Thyroid gland (tissue), 4 donors: ENCODE data around the gene HSPB2. TPM values are rescaled to one million over a fixed set of nuclear protein-coding genes. Genes with fewer than 3 reads are reported as not detected.
A peak's percentile ranks its signal among the peaks of the same experiment; 100 is the strongest.

ENCODE experiments used
- DNase-seq, 2 donors: peaks; one replicate each; pipeline ENCODE4 v3.0.0-alpha.2; 2019
- H3K27ac ChIP-seq, 3 donors: fragments of 200-600 bp; sonication (generic); 1 replicate in 2 of 3; 2 replicates in 1 of 3; pipeline ENCODE4 v1.5.1; 2016 to 2019; ENCODE audit warnings: mild to moderate bottlenecking in 1 of 3, moderate library complexity in 1 of 3
- H3K27me3 ChIP-seq: fragments of 200-600 bp; sonication (generic); one replicate; pipeline ENCODE4 v1.5.1; 2019
- H3K36me3 ChIP-seq, 2 donors: fragments of 200-600 bp; sonication (generic); one replicate each; pipeline ENCODE4 v1.5.1; 2016 to 2019
- H3K4me1 ChIP-seq, 2 donors: fragments of 200-600 bp; sonication (generic); one replicate each; pipeline ENCODE4 v1.5.1; 2017 to 2019
- H3K4me3 ChIP-seq, 3 donors: fragments of 200-600 bp; sonication (generic); replicated peaks in 1 of 3; 1 replicate in 2 of 3; 2 replicates in 1 of 3; pipeline ENCODE4 v1.5.1; 2016; ENCODE audit warnings: mild to moderate bottlenecking in 1 of 3
- H3K9me3 ChIP-seq: fragments of 200-600 bp; sonication (generic); one replicate; pipeline ENCODE4 v1.5.1; 2017
- POLR2A ChIP-seq, 2 donors: fragments of 450-650 bp; IDR thresholded peaks; one replicate each; pipeline ENCODE4 v1.6.1; 2017; ENCODE audit warnings: antibody characterized with exemption in 2 of 2, mild to moderate bottlenecking in 2 of 2, moderate library complexity in 1 of 2
- WGBS, 2 donors: methylation state at CpG; one replicate each; pipeline ENCODE4 v1.1.5; 2017; 5-methylcytosine and 5-hydroxymethylcytosine counted together
- intact Hi-C: fragments of 100-400 bp; cut with DNase I; formaldehyde crosslinking; loops from one replicate; pipeline ENCODE4 v1.15.1; 2023
- total RNA-seq, 4 donors: library from RNA; depleted of rRNA; stranded (reverse); fragments of >200 nt; gene quantifications; one replicate each; pipeline ENCODE4 v1.2.3, GENCODE V29; 2016
- TF ChIP-seq, protein P1 (sequence below), 6 experiments: fragments of 200-600 bp in 3 of 6; fragments of 450-650 bp in 3 of 6; sonication (generic) in 3 of 6; IDR thresholded peaks; one replicate each; pipeline ENCODE4 v1.5.1; 2016 to 2019; ENCODE audit warnings: antibody characterized with exemption in 6 of 6, mild to moderate bottlenecking in 2 of 6, inconsistent platforms in 1 of 6, moderate library complexity in 1 of 6

Gene HSPB2
- total RNA-seq, 4 donors from 2014 or later = 0.22 TPM; not detected in 3

DNA sequence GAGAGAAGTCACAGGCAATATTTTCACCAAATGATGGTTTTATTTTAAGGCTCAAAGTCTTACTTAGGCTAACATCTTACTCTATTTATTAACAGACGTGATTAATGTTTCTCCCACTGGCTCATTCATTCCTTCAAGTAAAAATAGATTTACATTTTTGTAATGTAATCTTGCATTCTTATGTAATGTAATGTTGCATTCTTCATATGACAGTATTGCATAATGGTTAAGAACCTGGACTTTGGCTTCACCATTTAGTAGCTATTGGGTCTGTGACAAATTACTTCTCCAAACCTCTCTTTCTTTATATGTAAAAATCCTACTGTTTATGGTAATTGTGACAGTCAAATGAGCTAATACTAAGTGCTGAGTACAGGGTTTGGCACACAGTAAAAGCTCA lies 21.3 kb downstream of the HSPB2 start:
- Histone ChIP-seq H3K4me3 (no peak overlapping the region), H3K4me1 (peaks cover 24 to 46% of the 10 kb centered on the region in 2 donors), H3K9me3 (no peaks in the 10 kb centered on the region), H3K27me3 (no peaks in the 10 kb centered on the region), H3K27ac (peak overlapping the region in 2 of 3 donors; percentile 86 to 91), H3K36me3 (no peaks in the 10 kb centered on the region)
- WGBS, 2 donors = 86 to 89% methylated on average over 1 of the region's 1 CpG
- TF ChIP-seq, protein P1, sequence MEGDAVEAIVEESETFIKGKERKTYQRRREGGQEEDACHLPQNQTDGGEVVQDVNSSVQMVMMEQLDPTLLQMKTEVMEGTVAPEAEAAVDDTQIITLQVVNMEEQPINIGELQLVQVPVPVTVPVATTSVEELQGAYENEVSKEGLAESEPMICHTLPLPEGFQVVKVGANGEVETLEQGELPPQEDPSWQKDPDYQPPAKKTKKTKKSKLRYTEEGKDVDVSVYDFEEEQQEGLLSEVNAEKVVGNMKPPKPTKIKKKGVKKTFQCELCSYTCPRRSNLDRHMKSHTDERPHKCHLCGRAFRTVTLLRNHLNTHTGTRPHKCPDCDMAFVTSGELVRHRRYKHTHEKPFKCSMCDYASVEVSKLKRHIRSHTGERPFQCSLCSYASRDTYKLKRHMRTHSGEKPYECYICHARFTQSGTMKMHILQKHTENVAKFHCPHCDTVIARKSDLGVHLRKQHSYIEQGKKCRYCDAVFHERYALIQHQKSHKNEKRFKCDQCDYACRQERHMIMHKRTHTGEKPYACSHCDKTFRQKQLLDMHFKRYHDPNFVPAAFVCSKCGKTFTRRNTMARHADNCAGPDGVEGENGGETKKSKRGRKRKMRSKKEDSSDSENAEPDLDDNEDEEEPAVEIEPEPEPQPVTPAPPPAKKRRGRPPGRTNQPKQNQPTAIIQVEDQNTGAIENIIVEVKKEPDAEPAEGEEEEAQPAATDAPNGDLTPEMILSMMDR (IDR thresholded peaks at IDR 0.05) = no peak
- TF ChIP-seq POLR2A (IDR thresholded peaks at IDR 0.05) = no peak
- DNase-seq = no peak
- intact Hi-C loops = no loop called here

DNA sequence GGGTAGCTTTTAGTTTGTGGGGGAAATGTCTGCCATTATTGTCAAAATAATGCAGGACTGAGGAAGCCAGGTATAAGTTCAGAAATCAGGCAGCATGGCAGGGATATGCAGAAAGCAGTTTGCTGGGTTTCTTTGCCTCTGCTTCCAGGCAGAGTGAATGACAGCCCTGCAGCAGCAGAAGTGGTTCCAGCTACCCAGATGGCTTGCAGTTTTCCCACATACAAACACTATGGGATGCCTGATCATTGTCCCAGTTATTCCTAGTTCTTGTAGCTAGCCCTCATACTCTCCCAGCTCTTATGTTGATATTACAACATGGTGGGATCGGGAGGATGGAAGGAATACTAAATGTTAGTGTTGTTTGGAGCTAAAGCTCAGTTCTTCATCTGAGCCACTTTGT lies 21.8 kb downstream of the HSPB2 start:
- peaks cover 24 to 48% of the 10 kb centered on the region in 2 donors for H3K4me1 ChIP-seq
- no peak for DNase-seq

DNA sequence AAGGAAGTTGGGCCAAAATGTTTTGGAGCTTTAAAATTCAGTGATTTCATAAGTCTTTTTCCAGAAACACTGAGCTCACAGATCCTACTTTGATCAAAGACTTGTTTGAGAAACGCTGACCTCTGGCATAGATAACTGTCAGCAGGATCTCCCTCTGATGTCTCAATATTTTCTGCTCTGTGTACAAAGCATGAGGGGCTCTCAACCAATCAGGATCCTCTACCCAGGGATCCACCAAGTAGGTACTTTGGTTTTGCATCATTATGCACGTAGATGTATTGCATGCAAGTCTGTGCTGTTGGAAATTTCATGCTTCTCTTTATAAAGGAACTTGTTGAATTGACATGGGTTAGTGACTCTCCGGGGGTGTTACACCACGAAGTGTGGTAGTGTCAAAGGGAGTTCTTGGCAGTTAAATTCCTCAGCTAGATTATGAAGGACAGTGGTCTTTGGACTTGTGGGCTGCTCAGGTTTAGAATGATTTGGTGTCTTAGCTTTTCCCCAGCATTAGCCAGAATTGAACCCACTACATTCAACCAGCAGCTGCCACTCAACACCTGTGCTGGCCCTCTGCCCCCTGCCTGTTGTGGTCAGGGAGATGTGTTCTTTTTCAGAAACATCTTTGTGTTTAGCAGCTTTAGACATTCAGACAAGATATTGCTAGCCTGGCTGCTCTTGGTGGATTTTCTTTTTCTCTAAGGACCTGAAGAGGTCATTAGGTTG lies 22.9 kb downstream of the HSPB2 start:
- intact Hi-C loops = loop anchor here (5.0 kb wide), 1 partner anchor 42 kb away; no protein-coding TSS in a partner anchor
- 28 to 33% methylated on average over 4 of the region's 4 CpGs for WGBS, 2 donors
- no peak for DNase-seq
- Histone ChIP-seq H3K27me3 (no peaks in the 10 kb centered on the region), H3K9me3 (no peaks in the 10 kb centered on the region), H3K4me1 (peaks cover 24 to 48% of the 10 kb centered on the region in 2 donors), H3K36me3 (no peaks in the 10 kb centered on the region), H3K27ac (peak overlapping the region; percentile 56 to 91 (median 86)), H3K4me3 (no peak overlapping the region)
- TF ChIP-seq, protein P1 (IDR thresholded peaks at IDR 0.05) = no peak
- TF ChIP-seq POLR2A (IDR thresholded peaks at IDR 0.05) = no peak

More for the DNA sequence above, 21.8 kb downstream of the HSPB2 start:
- Histone ChIP-seq H3K27me3 (no peaks in the 10 kb centered on the region), H3K9me3 (no peaks in the 10 kb centered on the region), H3K4me3 (no peak overlapping the region), H3K36me3 (no peaks in the 10 kb centered on the region), H3K27ac (peak overlapping the region in 2 of 3 donors; percentile 86 to 91)
- 92 to 100% methylated on average over 1 of the region's 1 CpG for WGBS, 2 donors
- intact Hi-C loops = no loop called here
- TF ChIP-seq POLR2A (IDR thresholded peaks at IDR 0.05) = no peak
- TF ChIP-seq, protein P1 (IDR thresholded peaks at IDR 0.05) = no peak

DNA sequence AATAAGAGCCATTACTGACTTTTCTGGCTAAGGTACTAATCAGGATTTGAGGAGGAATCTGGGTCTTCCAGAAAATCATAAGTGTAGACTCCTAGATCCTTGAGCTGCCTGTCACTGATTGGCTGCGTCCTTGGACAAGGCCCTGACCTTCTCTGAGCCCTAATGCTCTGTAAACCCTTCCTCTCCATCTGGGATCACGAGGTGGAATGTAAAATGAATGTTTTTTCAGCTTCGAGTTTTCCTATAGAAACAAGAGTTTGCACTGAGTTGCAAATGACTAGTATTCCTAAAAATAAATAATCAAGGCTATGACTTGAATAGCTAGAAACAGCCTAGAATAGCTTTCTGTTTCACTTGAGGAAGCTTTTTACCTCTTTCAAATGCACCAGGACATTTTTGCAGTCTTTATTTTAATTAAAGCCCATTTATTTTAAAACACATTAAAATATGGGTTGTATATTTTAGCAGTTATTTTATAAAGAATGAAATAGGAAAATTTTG lies 23.6 kb downstream of the HSPB2 start:
- TF ChIP-seq, protein P1 (IDR thresholded peaks at IDR 0.05) = no peak
- no peak for TF ChIP-seq POLR2A (IDR thresholded peaks at IDR 0.05)
- peaks cover 24 to 48% of the 10 kb centered on the region in 2 donors for H3K4me1 ChIP-seq
- H3K9me3 ChIP-seq = no peaks in the 10 kb centered on the region
- no peak for DNase-seq
- no peaks in the 10 kb centered on the region for H3K27me3 ChIP-seq
- intact Hi-C loops = loop anchor here (5.0 kb wide), 1 partner anchor 41 kb away; no protein-coding TSS in a partner anchor
- no peak overlapping the region for H3K4me3 ChIP-seq
- WGBS, 2 donors = 55 to 58% methylated on average over 3 of the region's 3 CpGs
- peak overlapping the region; percentile 56 to 91 (median 86) for H3K27ac ChIP-seq
- no peaks in the 10 kb centered on the region for H3K36me3 ChIP-seq

DNA sequence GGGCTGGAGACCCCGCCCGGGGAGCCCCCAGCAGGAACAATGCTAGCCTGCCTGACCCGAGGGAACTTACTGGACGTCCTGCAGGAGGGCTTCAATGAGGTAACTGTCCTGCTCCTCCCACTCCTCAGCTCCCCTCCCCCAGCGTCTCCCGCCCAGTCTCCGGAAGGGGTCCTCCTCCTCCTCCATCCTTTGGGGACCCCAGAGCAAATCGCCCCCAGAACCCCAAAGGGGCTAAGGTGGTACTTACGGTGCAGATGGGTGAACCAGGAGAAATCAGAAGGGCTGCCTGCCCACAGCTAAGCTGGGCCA lies 24.9 kb downstream of the HSPB2 start:
- intact Hi-C loops = loop anchor here (5.0 kb wide), 1 partner anchor 40 kb away; no protein-coding TSS in a partner anchor
- no peak for DNase-seq
- H3K4me3 ChIP-seq = peak overlapping the region in 2 of 3 donors; percentile 32 to 59
- peak in 1 of 2 donors; percentile 12 for TF ChIP-seq POLR2A (IDR thresholded peaks at IDR 0.05)
- TF ChIP-seq, protein P1 (IDR thresholded peaks at IDR 0.05) = no peak
- H3K27me3 ChIP-seq = no peaks in the 10 kb centered on the region
- H3K27ac ChIP-seq = peak overlapping the region; percentile 27 to 91 (median 86)
- H3K4me1 ChIP-seq = peaks cover 24 to 43% of the 10 kb centered on the region in 2 donors
- no peaks in the 10 kb centered on the region for H3K36me3 ChIP-seq
- H3K9me3 ChIP-seq = no peaks in the 10 kb centered on the region
- WGBS, 2 donors = 17 to 25% methylated on average over 6 to 9 of the region's 9 CpGs
